ENCODE data around the gene ASMTL.

ASMTL gene

GRCh38 chrX:1403228-1403627 lies 49.5 kb downstream of the ASMTL start:
- DNase-seq (ENCODE audit: low read depth in 2 of 2) = no peak

GRCh38 chrX:1401611-1402430 lies 50.9 kb downstream of the ASMTL start:
- no peak for DNase-seq (ENCODE audit: low read depth in 2 of 2)

- DNase-seq (ENCODE audit: low read depth in 2 of 2) = no peak
These were observed 51.8 kb downstream of the ASMTL start for GRCh38 chrX:1400742-1401471.

- no peak for DNase-seq (ENCODE audit: low read depth in 2 of 2)
These were observed 52.7 kb downstream of the ASMTL start for GRCh38 chrX:1400049-1400448.

GRCh38 chrX:1398431-1399340 lies 54.0 kb downstream of the ASMTL start:
- no peak for DNase-seq (ENCODE audit: low read depth in 2 of 2)

- no peak for DNase-seq (ENCODE audit: low read depth in 2 of 2)
These were observed 55.1 kb downstream of the ASMTL start for GRCh38 chrX:1397441-1398270.

- DNase-seq (ENCODE audit: low read depth in 2 of 2) = no peak
These were observed 55.7 kb downstream of the ASMTL start for GRCh38 chrX:1397001-1397400.

GRCh38 chrX:1395646-1396216 lies 57.0 kb downstream of the ASMTL start:
- DNase-seq (ENCODE audit: low read depth in 2 of 2) = no peak

GRCh38 chrX:1394731-1395501 lies 57.8 kb downstream of the ASMTL start:
- no peak for DNase-seq (ENCODE audit: low read depth in 2 of 2)

GRCh38 chrX:1393871-1394615 lies 58.7 kb downstream of the ASMTL start:
- no peak for DNase-seq (ENCODE audit: low read depth in 2 of 2)

- DNase-seq (ENCODE audit: low read depth in 2 of 2) = peak; percentile 39 to 61
These were observed 60.2 kb downstream of the ASMTL start for GRCh38 chrX:1392376-1393068.

- peak; percentile 99 to 100 for DNase-seq (ENCODE audit: low read depth in 2 of 2)
These were observed 60.9 kb downstream of the ASMTL start, which contains the start of gene SLC25A6 for GRCh38 chrX:1391707-1392375. Gene SLC25A6, minus strand, starts transcription at chrX:1392113. Its CDS starts 104 bp downstream, at chrX:1392009.

GRCh38 chrX:1391370-1391706 lies 61.4 kb downstream of the ASMTL start:
- no peak for DNase-seq (ENCODE audit: low read depth in 2 of 2)

GRCh38 chrX:1390621-1391369 lies 61.9 kb downstream of the ASMTL start:
- no peak for DNase-seq (ENCODE audit: low read depth in 2 of 2)

GRCh38 chrX:1389993-1390285 lies 62.8 kb downstream of the ASMTL start:
- DNase-seq (ENCODE audit: low read depth in 2 of 2) = no peak

GRCh38 chrX:1389181-1389992 lies 63.3 kb downstream of the ASMTL start:
- DNase-seq (ENCODE audit: low read depth in 2 of 2) = no peak

GRCh38 chrX:1388651-1389050 lies 64.1 kb downstream of the ASMTL start:
- DNase-seq (ENCODE audit: low read depth in 2 of 2) = no peak
